Measurements from ENCODE around the gene OR2A5.
A peak's percentile ranks its signal among the peaks of the same experiment; 100 is the strongest.

Gene OR2A5

DNA sequence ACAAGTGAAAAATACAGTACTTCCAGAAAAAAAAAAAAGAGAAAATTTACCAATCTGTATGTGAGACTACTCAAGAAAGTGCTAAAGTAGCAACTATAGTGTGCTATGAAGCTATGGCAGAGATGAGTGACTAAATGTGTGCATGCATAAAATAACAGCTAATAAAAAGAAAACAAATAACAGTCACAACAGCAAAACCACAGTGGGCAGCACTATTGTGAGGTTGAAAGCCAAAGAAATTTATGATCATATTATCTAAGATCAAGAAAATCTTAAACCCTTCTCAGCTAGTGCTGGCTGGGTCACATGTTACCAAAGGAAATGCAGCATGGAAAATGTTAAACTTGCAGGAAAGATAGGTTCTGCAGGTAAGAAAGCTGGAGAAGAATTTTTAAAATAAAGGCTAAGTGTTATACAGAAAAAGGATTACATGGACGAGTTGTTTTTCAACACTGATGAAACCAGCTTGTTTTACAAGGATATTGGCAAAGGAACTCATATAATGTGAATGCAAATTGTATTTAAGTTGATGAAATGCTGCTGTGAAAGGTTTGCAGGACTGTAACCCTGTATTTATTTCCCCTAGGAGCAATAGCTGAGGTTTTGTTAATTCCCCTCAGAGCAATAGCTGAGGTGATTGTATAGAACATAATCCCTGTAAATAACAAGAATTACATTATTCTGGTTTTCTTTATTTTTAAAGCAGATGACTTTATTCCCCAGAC, 15.6 kb upstream of the OR2A5 start:
- DNase-seq (ENCODE audit: low read depth) = no peak
- H3K4me3 ChIP-seq (ENCODE audit: low read depth, low read length) = no peak overlapping the region
- TF ChIP-seq, protein P1, sequence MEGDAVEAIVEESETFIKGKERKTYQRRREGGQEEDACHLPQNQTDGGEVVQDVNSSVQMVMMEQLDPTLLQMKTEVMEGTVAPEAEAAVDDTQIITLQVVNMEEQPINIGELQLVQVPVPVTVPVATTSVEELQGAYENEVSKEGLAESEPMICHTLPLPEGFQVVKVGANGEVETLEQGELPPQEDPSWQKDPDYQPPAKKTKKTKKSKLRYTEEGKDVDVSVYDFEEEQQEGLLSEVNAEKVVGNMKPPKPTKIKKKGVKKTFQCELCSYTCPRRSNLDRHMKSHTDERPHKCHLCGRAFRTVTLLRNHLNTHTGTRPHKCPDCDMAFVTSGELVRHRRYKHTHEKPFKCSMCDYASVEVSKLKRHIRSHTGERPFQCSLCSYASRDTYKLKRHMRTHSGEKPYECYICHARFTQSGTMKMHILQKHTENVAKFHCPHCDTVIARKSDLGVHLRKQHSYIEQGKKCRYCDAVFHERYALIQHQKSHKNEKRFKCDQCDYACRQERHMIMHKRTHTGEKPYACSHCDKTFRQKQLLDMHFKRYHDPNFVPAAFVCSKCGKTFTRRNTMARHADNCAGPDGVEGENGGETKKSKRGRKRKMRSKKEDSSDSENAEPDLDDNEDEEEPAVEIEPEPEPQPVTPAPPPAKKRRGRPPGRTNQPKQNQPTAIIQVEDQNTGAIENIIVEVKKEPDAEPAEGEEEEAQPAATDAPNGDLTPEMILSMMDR (conservative IDR thresholded peaks at IDR 0.05; ENCODE audit: low read depth, low read length) = no peak

DNA sequence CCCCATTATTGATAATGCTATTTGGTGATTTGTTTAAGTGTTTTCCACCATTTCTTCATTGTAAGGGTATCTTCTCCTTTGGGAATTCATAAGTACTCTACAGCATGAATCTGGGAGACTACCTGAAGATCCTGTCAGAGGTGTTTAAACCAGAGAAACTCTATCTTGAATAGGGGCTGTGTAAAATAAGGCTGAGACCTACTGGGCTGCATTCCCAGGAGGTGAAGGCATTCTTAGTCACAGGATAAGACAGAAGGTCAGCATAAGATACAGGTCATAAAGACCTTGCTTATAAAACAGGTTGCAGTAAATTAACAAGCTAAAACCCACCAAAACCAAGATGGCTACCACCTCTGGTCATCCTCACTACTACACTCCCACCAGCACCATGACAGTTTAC, 13.4 kb upstream of the OR2A5 start:
- DNase-seq (ENCODE audit: low read depth) = no peak
- H3K4me3 ChIP-seq (ENCODE audit: low read depth, low read length) = no peak overlapping the region
- TF ChIP-seq, protein P1 (conservative IDR thresholded peaks at IDR 0.05; ENCODE audit: low read depth, low read length) = no peak

DNA sequence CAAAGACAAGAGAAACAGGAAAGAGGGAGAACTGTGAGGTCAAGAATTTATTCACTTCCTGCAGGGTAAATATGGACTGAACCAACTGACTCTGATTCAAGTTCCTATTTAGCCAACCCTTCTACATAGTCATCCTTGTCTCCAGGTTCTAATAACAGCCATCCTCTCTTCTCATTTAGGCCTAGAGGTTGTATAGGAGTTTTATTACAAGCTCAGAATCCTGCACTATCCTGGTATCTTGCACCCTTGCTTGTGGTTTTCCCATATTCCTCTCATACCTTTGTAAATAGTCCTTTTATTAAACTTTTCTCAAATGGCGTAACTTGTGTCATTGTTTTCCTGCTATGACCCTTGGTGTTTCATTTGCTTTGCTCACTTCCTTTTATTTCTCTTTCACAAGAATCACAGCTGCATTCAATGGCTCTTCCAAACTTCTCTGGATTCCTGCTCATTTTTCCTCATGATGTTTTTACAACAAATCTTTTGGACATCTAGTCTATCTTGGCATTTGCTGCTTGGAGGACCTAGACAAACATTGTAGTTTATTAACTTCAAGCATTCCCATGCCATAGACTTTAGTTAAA, 12.4 kb upstream of the OR2A5 start:
- peak; percentile 42 for DNase-seq (ENCODE audit: low read depth)
- TF ChIP-seq, protein P1 (conservative IDR thresholded peaks at IDR 0.05; ENCODE audit: low read depth, low read length) = no peak
- H3K4me3 ChIP-seq (ENCODE audit: low read depth, low read length) = no peak overlapping the region

DNA sequence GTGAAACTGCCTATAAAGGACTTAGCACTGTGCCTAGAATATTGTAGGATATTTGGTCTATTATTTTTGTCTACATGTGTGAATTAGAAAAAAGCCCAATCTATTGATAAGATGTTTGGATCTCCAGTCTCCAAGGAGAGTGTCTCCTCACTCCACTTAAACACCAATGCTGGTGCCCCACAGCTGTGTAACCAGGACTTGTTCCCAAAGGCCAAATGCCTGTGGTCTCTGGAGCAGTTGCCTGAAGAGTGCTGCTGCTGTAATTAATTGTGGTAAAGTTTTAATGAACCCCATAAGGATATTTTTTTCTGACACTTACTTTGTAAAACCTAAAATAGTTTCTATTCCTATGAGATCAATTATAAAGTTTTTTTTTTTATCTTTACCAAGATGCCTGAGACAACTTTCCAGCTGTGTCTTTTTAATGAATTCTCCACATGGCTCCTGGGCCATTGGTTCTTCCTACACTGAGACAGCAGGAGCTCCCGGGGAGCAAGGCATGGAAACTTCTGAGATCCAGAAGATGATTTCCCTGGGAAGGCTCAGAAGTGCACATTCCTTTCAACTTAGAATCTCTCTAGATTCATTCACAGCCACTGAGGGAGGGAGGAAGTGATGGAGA, 11.2 kb upstream of the OR2A5 start:
- peak; percentile 26 for DNase-seq (ENCODE audit: low read depth)
- no peak overlapping the region for H3K4me3 ChIP-seq (ENCODE audit: low read depth, low read length)
- TF ChIP-seq, protein P1 (conservative IDR thresholded peaks at IDR 0.05; ENCODE audit: low read depth, low read length) = no peak

DNA sequence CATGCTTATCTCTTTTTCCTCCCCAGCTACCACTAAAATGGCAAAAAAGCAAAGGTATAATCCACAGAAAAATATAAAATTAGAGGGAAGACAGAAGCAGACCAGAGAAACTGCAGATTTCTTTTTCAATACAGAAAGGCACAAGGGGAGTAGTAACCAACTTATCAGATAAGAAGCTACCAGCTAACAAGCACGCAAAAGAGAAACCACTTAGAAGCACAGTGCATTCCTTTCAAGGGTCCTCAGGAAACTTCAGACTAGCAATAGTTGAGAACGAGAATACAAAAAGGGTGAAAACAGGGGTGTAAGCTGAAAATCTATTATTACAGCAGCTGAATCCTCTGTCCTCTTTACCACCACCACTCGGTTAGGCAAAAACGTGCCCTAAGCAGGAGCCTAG, 9.9 kb upstream of the OR2A5 start:
- DNase-seq (ENCODE audit: low read depth) = peak; percentile 50
- TF ChIP-seq, protein P1 (conservative IDR thresholded peaks at IDR 0.05; ENCODE audit: low read depth, low read length) = no peak
- H3K4me3 ChIP-seq (ENCODE audit: low read depth, low read length) = no peak overlapping the region

DNA sequence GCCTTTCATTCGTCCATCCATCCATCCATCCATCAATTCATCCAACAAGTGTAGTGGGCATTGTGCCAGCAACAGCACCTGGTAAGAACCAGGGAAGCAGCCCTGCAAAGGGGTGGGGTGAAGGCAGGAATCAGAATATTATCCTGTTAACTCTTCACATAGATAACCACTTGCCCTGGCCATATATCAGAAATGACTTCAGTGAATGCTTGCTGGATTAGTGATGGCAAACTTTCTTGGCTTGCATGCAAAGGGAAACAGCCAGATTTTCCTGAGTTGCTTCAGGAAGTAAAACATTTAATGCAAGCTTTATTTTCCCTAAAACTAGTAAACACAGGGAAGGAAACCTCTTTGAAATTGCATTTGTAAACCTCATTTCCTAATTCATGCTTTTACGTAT, 743 bp downstream of the OR2A5 start:
- H3K4me3 ChIP-seq (ENCODE audit: low read depth, low read length) = no peak overlapping the region
- DNase-seq (ENCODE audit: low read depth) = no peak
- TF ChIP-seq, protein P1 (conservative IDR thresholded peaks at IDR 0.05; ENCODE audit: low read depth, low read length) = no peak

Data from choroid plexus epithelial cell (primary cell).